Activated CD8-positive, alpha-beta memory T cell treated with anti-CD3 and anti-CD28 coated beads for 24 hours (primary cell): ENCODE data around the gene TUBA4B.
"Not testable (repeated sequence)": the region's sequence is repeated elsewhere in the genome, so short reads cannot be mapped to it uniquely, and the experiment has no call there.

ENCODE experiments used
- DNase-seq: peaks from one replicate; pipeline ENCODE4 v3.0.0-alpha.2; 2020

Gene TUBA4B

DNA sequence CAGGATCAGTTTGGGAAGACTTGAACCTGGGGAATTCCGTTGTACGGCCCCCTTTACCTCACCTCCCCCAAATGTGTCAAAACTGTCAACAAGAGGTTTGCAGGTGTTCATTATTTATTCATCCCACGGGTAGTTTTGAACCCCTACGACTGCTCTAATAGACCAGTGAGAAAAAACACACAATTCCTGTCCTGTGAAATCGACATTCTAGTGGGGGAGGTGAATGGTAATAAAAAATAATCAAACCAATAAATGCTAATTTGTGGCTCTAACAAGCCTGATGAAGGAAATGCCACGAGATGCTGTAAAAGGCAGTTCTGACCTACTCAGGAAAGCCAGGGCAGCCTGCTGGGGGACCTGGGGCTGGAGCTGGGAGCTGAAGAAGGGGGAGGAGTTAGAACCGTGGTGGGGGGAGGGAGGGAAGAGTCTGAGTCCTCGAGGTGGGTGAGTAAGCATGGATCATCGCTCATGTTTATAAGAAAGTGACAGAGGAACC, 25.7 kb downstream of the TUBA4B start:
- no peak for DNase-seq

DNA sequence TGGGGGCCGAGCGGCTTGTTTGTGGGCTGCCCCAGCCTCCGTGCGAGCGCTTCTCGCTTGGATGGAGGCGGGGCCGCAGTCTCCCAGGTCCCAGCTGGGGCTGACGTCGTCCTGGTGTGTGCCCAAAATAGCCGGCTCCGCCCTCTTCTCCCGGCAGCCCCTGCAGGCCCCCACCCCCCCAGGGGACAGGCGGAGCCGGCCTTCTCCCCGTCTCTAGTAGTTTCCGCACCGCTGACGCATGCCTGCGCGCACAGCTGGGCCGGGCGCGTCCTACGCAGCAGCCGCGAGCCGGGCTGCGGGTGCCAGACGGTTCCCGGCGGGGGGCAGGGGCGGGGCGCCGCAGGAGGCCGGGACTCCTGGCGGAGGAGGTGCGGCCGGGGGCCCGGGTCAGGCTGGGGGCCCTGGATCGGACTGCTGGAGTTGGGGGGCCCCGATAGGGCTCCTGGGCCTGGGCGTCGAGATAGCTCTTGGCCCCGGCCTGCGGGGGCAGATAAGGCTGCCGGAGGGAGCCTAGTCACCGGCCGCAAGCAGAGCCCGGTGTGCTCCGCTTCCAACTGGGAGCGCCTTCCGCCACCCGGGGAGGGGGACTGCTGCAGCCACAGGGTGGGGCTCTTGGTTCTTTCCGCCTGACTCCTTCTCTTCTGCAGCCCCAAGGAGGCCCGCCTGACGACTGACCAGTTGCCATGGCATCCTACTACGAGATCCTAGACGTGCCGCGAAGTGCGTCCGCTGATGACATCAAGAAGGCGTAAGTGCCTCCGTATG, 26.3 kb downstream of the TUBA4B start, which contains the start of gene DNAJB2:
DNAJB2 (plus strand) TSS at position 216 of the 765 bp plus-strand sequence; CDS start at position 684, 468 bp downstream.
- peak; percentile 98 for DNase-seq

DNA sequence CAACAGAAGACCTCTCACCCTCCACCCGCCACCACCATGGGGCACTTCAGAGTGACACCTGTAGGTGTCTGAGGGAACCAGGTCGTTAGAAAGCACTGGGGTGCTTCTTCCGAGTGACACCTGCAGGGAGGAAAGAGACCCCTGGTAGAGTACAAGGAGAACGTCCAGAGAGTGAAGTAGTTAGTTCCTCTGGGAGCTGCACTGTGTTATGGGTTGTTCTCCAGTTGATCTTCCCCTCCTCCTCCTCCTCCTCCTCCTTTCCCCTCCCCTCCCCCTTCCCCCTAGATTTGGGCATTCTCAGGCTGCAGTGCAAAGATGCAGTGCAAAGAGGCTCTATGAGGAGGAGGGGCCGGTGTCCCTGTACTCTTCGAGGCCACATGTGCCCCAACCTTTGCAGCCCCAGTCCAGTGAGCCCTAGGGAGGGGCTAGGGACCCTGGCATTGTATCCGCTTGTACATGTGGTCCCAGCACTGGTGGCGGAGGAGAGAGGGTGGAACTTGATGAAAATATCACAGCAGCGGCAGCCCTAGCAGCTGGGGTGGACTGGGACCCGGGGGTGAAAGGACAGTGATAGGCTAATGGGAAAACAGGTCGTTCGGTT, 27.0 kb downstream of the TUBA4B start:
- DNase-seq: no peak

DNA sequence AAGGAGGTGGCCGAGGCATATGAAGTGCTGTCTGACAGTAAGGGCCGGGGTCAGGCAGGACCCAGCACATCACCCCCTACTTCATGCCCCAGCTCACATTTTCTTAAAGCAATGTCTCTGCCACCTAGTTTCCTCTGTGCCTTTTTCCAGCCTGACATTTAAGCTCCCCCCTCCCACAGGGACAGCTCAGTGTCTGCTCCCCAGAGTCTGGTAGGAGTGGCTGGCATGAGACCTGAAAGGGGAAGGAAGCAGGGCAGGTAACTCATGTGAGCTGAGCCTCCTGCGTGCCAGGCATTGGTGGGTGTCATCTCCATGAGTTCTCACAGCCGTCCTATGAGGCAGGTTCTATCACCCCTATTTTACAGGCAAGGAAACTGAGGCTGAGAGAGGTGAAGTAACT, 27.6 kb downstream of the TUBA4B start:
- no peak for DNase-seq

DNA sequence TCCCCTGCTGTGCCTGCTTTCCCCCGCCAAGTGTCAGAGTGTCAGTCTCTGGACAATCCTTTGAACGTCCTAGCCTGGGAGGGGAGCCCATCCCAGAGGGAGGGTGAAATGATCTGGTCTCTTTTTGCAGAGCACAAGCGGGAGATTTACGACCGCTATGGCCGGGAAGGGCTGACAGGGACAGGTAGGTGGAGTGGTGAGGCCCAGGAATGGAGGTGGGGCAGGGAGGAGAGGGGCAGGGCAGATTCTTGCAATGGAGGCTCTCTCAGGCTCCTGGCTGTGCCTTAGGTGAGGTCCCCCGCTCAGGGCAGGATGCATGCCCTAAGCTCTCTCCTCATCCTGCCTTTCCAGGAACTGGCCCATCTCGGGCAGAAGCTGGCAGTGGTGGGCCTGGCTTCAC, 28.5 kb downstream of the TUBA4B start:
- DNase-seq: no peak

DNA sequence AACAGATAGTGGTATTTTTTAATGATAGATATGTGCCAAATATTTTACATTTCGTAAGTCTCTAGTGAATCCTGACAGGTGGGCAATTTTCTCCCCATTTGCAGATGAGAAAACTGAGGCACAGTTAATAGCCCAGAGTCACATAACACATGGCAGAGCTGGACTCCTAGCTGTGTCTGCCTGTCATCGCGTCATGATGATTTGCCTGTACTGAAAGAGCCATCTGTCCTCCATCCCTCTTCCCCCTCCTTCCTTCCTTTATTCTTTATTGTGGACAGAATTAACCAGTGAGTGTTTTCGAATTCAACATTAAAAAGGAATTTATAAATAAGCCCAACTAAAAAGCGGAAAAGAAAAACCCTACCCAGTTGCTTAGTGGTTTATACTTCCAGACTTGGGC, 29.3 kb downstream of the TUBA4B start:
- DNase-seq: no peak

DNA sequence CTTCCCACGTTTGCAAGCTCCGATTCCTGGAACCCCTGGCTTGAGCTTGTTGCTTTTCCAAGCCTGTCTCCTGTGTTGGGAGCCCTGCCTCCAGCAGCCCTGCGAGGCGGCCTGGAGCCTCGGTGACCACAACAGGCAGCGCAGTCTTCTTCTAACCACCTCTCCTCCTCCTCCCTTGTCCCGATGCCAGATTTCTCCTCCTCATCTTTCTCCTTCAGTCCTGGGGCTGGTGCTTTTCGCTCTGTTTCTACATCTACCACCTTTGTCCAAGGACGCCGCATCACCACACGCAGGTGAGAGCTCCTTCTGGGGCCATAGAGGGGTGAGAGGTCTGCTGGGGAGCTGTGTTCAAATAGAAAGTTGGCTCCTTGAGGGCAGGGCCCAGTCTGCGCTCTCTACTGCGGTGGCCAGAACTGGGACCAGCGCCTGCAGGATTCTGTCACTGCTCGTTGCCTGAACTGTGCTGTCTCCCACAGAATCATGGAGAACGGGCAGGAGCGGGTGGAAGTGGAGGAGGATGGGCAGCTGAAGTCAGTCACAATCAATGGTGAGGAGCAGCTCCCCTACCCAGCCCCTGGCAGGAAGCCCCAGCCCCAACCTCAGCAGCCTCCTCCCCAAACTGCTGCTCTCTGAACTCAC, 30.0 kb downstream of the TUBA4B start:
- DNase-seq: no peak

DNA sequence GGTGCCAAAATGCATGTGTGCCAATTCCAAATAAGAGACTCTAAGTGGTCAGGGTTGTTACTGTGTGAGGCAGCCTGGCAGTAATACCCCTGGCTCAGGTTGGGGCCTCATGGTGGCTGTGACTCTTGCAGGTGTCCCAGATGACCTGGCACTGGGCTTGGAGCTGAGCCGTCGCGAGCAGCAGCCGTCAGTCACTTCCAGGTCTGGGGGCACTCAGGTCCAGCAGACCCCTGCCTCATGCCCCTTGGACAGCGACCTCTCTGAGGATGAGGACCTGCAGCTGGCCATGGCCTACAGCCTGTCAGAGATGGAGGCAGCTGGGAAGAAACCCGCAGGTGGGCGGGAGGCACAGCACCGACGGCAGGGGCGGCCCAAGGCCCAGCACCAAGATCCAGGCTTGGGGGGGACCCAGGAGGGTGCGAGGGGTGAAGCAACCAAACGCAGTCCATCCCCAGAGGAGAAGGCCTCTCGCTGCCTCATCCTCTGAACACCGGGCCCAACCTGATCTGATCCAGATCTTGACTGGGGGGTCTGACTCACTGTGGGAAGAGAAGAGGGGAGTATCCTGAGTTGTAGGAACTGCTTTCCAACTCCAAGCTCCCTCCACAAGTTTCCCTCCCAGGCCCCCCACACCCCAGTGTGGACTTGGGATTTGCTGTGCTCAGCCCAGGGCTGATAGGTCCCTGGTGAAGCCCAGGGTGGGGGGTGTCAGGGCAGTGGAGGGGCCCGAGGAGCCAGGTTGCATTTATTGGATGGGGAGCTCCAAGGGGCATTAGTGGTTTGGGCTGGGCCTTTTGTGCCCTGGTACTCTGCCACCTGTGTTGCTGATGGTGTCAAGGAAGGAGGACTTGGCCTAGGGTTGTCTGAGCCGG, 31.7 kb downstream of the TUBA4B start:
- no peak for DNase-seq

DNA sequence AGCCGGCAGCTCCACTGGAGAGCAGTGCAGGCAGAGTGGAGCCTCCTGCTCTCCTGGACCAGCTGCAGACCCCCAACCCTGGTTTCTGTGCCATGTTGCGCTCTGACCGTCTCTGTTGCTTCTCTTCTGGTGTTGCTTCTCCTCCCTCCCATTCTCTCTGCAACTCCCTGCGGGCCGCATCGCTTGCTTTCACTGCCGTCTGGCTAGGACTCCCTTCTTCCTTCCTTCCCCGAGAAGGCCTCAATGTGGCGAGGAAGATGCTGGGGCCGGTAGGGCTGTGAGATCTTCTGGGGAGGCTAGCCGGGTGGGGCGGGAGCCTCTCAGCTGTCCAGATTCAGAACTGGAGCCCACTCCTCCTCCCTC, 32.3 kb downstream of the TUBA4B start:
- no peak for DNase-seq

DNA sequence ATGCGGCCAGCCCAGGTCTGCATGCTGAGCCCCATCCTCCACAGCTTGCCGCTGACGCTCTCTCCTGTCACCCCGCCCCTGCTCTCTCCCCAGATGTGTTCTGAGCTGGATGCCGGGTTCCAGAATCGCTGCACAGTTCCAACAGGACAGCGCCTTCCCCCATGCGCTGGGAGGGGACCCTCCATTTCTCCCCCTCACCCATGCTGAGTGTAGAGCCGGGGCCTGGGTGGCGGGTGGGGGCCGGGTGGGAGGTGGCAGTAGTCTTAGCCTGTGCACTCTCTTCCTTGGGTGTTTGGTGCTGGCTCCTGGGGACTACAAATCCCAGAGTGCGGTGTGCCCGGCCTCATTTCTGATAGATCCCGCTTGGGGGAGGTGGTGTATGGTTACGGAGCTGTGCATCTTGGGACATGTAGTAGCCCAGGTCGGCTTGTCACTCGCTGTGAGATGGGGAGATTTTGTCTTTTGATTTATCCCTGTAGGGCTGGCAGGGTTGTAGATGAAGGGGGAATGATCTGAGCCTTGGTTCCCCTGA, 32.9 kb downstream of the TUBA4B start:
- DNase-seq: no peak

DNA sequence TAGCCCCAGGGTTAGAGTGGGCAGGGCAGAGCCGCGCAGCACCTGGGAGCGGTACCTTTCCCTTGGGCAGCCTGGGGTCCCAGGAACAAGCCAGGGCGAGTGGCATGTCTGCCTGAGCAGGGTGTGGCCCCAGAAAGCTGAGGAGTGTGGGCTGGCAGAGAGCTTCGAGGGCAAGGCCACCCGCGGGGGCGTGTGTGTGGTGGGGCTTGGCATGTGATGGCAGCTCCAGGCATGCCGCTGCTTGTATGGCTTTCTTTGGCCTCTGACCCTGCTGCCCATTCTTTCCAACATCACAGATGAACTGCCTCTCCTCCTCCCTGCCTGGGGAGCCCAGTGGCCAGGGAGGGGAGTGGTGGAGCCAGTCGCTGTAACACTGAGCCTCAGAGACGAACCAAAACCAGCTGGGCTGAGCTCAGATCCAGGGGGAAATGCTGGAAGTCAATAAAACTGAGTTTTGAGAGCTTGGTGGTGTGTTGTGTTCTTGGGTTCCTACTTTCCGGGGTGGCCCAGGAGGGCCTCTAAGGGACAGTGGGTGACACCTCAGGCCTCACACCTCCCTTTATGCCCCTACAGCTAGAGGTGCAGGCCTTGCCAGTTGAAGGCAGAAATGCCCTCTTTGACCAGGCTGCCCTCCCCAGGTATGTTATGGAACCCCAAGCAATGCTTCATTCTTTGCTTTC, 33.5 kb downstream of the TUBA4B start:
- no peak for DNase-seq

DNA sequence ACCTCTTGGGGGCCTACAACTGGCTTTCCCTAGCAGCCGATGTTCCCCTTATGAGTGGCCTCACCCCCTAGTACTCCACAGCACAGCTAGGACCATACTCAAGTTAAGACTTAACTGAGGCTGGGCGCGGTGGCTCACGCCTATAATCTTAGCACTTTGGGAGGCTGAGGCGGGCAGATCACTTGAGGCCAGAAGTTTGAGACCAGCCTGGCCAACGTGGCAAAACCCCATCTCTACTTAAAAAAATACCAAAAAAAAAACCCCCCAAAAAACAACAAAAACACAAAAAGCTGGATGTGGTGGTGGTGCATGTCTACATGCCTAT, 34.0 kb downstream of the TUBA4B start:
- DNase-seq: not testable (repeated sequence)

DNA sequence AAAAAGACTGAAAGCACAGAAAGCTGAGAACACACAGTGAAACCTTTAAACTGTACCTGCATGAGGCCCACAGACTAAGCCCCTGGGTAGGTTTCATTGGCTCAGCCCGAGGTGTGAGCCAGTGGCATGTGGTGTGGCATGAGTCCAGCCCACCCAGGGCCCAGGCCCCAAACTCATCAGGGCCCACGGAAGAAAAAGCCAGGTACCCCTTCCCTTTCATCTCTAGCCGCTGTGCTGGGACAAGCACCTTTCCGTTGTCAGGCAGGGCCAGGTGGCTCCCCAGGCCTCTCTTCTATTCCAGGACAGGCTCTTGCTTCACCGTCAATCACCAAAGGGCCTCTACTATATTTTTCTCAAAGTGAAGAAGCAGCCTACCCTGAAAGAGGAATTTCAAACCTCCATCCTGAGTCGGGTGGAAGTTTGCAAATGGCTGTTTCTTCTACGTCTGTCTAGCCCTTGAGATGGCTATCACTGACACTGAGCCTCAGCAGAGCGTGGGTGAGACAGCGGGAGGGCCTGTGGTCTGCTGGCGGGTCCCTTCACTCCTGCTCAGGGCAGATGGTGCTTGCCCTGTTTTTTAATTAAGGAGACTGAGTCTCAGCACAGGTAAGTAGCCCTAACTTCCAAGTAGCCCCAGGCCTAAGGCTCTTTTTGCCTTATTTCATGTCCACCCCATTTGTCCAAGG, 34.7 kb downstream of the TUBA4B start:
- no peak for DNase-seq

DNA sequence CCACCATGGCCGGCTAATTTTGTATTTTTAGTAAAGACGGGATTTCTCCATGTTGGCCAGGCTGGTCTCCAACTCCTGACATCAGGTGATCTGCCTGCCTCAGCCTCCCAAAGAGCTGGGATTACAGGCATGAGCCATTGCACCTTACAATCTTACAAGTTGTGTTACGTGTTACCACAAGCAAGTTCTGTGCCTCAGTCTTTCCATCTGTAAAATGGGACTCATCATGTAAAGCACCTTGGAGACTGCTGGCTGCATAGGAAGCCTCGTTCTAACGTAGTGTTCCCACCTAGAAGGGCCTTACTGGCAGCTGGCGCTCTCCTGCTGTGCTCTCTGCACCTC, 36.1 kb downstream of the TUBA4B start:
- no peak for DNase-seq

DNA sequence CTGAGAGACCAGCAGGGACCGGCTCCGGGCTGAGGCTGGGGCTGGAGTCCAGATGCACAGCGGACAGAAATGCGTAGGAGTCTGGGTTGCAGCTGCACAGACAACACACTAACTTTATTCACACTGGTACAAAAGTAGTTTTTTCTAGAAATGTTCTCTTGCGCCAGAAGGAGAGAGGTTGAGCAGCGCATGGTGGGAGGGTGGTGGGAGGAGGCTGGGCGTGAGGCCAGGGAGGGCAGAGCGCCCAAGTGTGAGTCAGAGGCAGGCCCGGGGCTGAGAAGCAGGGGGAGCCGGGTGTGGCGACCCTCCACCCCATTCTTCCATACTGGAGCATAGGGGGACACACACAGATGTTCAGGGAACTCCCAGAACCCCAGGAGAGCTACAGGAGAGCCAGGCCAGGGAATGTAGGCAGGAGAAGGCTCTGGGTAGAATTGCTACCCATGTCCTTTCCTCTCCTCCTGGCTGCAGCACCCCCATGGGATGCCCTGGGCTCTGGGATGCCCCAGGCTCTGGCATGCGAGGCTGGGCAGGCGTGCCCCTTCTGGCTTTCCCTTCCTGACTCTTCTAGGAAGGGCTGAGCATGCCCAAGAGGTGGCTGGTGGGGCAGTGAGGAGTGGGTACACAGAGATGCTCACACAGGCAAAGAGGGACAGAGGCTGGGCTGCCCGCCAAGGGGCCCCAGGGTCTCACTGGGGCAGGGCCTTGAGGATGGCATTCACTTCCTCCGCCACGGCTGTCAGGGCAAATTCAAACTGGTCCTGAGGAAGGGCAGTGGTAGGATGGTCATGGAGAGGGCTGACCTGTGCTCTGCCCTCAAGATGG, 36.7 kb downstream of the TUBA4B start:
- no peak for DNase-seq

DNA sequence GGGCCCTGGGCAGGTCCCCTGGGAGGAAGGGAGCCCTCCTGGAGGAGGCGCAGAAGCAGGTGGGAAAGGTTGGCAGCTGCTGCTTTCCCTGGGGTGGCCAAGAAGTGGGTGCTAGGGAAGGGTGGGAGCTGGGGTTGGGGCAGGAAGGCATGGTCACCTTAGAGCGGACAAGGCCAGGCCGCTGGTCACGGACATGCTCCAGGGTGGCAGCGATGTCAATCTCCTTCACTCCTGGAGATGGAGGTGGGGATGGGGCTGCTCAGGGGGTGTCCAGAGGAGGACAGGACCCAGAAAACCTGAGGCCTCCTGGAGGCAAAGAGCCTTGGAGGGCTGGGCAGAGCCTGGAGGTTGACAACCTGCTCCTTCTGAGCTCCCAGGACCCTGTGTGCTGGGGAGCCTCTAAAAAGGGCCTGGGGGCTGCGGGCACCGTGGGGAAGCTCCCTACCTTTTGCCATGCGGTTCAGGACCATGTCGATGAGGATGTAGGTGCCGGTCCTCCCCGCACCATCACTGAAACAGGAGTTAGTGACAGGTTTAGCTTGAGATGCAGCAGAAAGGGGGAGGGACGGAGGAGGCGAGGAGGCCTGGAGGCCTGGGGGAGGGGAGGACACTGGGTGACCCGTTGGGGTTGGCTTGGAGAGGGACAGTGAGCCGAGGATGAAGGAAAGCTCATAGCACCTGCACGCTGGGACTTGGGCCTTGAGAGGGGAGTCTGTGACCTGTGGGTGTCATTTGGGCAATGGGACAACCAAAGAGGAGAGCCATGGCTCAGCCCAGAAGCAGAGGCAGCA, 37.5 kb downstream of the TUBA4B start:
- DNase-seq: no peak

DNA sequence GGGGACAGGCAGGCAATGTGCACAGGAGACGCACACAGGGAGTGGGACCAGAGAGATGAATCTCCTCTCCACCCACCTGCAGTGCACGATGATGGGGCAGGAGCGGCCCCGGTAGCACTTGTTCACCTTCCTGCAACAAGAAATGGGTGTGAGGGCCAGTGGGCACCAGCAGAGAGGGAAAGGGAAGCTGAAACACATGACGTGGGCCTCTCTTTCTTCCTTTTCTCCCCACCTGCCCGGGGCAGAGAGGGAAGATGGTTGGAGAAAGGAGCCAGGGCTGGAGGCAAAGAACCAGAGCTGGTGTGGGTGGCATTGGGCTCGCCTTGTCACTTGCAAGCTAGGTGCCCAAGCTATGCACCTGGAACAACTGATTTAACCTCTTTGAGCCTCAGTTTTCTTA, 38.4 kb downstream of the TUBA4B start:
- no peak for DNase-seq

DNA sequence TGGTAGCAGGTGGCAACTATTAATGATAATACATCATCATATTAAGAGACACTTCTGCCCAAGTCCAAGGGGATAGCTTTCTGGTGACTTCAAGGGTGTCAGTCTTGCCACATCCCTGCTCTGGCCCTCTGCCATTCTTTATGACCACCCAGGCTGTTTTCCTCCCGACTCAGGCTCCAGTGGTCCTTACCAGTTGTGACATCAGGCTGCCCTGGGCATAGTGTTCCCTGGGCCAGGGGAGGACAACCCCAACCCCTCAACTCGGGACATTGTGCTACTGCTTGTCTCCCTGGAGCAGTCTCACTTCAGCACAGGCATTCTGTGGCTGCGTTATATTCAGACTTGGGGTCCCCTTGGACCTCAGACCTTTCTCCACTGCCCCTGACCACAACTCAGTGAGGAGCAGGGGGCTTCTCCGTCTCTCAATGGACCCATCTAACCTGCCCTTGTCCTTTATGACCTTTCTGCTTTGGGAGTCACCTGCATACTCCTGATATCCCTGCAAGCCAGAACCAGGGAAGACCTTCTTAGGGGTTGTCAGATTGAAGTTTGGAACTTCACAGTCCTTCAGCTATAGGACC, 39.0 kb downstream of the TUBA4B start:
- no peak for DNase-seq

DNA sequence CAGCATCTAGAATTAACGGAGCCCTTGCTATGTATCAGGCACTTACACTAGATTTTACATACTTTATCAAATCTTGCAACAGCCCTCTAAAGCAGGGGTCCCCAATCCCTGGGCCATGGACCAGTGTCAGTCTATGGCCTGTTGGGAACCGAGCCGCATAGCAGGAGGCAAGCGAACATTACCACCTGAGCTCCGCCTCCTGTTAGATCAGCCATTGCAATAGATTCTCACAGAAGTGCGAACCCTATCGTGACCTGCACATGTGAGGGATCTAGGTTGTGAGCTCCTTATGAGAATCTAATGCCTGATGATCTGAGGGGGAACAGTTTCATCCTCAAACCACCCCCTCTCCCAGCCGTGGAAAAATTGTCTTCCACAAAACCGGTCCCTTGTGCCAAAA, 39.6 kb downstream of the TUBA4B start:
- peak; percentile 43 for DNase-seq

DNA sequence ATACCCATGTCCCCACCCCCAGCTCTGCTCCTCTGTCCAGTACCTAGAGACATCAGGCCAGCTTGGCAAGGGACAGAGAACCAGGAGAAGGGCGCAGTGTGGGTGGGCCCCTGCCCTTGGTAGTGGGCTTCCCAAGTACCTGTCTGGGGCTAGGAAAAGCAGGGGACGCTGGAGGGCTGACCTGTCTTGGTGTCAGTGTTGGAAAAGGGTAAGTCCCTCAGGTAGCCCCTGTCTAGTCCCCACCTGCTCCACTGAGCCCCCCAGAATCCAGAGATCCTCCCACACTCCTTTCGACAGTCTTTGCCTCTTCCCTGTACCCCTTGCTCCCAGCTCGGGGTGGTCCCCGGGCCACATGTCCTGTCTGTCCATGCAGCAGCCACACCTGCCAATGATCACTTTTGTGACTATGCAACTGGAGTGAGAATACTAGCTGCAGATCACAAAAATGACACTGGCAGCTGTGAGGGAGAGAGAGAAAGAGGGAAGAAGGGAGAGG, 40.7 kb downstream of the TUBA4B start:
- peak; percentile 56 for DNase-seq
